22Rv1 (cell line): ENCODE data around the gene LRRFIP1.

ENCODE experiments used
- CTCF ChIP-seq: fragments of 450-650 bp; IDR thresholded peaks from 2 replicates; pipeline ENCODE4 v1.5.1; 2017; ENCODE audit warnings: mild to moderate bottlenecking
- ZFX ChIP-seq: fragments of 450-650 bp; IDR thresholded peaks from 2 replicates; pipeline ENCODE4 v1.6.1; 2017; ENCODE audit warnings: antibody characterized with exemption, borderline replicate concordance

GRCh38 chr2:237643066-237643465, 15.7 kb downstream of the LRRFIP1 start:
- no peak for TF ChIP-seq CTCF
- no peak for TF ChIP-seq ZFX
